Spleen (tissue), 7 donors: Measurements from ENCODE around the gene EML3.

Experiments
- CTCF ChIP-seq, 11 experiments: fragments of 200-600 bp in 7 of 11; fragments of 450-650 bp in 4 of 11; sonication (generic) in 4 of 11; IDR thresholded peaks in 8 of 11; conservative IDR thresholded peaks in 3 of 11; 1 replicate in 7 of 11; 2 replicates in 4 of 11; pipeline versions ENCODE4 v1.4.0 to v1.8.0; 2016 to 2021; ENCODE audit warnings: antibody characterized with exemption in 11 of 11, inconsistent platforms in 4 of 11, mild to moderate bottlenecking in 1 of 11
- POLR2A ChIP-seq, 3 donors: fragments of 450-650 bp; IDR thresholded peaks; one replicate each; pipeline ENCODE4 v1.5.1; 2017; ENCODE audit warnings: antibody characterized with exemption in 3 of 3, mild to moderate bottlenecking in 1 of 3
- donor health status: DM: no; HTN: no; CAD: no; lungs with moderate emphysema.
- donor health status: DM: no; HTN: no; CAD: no.
- donor health status: DM: no; HTN: no; CAD: no.

GRCh38 chr11:62599901-62600300 lies 12.7 kb downstream of the EML3 start:
- no peak for TF ChIP-seq CTCF (IDR thresholded peaks at IDR 0.05 in 8 of 11, conservative IDR thresholded peaks at IDR 0.05 in 3 of 11)
- no peak for TF ChIP-seq POLR2A (IDR thresholded peaks at IDR 0.05)
